Activated CD8-positive, alpha-beta memory T cell treated with anti-CD3 and anti-CD28 coated beads, Interleukin-2, amount 10 ng/mL, durations not matched to agents 7 days and 5 days (primary cell): ENCODE measurements around the gene GNLY. TPM values are rescaled to one million over a fixed set of nuclear protein-coding genes. Genes with fewer than 3 reads are reported as not detected.

ENCODE experiments used
- total RNA-seq, 2 experiments: library from RNA; stranded (reverse); gene quantifications; one replicate each; pipeline ENCODE4 v1.2.3, GENCODE V29; 2021

GNLY gene
- total RNA-seq, 2 experiments from 2014 or later = 364 to 1,915 TPM

Other genes starting within 250 kb of the GNLY start
- gene MAT2A, start 155.2 kb upstream of the GNLY start, total RNA-seq = 100 to 1,000 TPM; 271 to 336 TPM
- gene GGCX, start 132.9 kb upstream of the GNLY start, total RNA-seq = 10 to 100 TPM; 26.0 to 26.7 TPM
- gene VAMP8, start 116.8 kb upstream of the GNLY start, total RNA-seq = 100 to 1,000 TPM in 1 of 2 experiments, 10 to 100 TPM in 1; 99.6 to 124 TPM
- 10 to 100 TPM; 84.4 to 88.4 TPM for gene VAMP5, start 109.9 kb upstream of the GNLY start, total RNA-seq
- gene RNF181, start 98.6 kb upstream of the GNLY start, total RNA-seq = 100 to 1,000 TPM; 100 to 110 TPM
- 1 to 10 TPM in 1 of 2 experiments, under 1 TPM in 1; 0.91 to 1.7 TPM for gene TMEM150A, start 91.7 kb upstream of the GNLY start, total RNA-seq
- gene C2orf68, start 82.3 kb upstream of the GNLY start, total RNA-seq = 10 to 100 TPM; 47.3 to 47.9 TPM
- gene USP39, start 78.2 kb upstream of the GNLY start, total RNA-seq = 100 to 1,000 TPM in 1 of 2 experiments, 10 to 100 TPM in 1; 84.2 to 101 TPM
- gene SFTPB, start 26.2 kb upstream of the GNLY start, total RNA-seq = not detected
- under 1 TPM; 0.12 to 0.40 TPM for gene ATOH8, start 59.6 kb downstream of the GNLY start, total RNA-seq
- 10 to 100 TPM; 73.9 to 74.0 TPM for gene ST3GAL5, start 194.6 kb downstream of the GNLY start, total RNA-seq